ENCODE measurements around the gene EED.

The EED gene

GRCh38 chr11:86230179-86230804, 14.3 kb upstream of the EED start:
- H3K4me2 ChIP-seq (ENCODE audit: low read length), result peak overlapping the region; percentile 45

GRCh38 chr11:86230921-86231434, 13.6 kb upstream of the EED start:
- Histone ChIP-seq H2AFZ (ENCODE audit: low read depth, low read length) (no peak overlapping the region), H3K4me1 (ENCODE audit: low read length) (peaks cover 16% of the 10 kb centered on the region), H3K27ac (ENCODE audit: low read length) (no peak overlapping the region), H3K9ac (ENCODE audit: low read length) (no peak overlapping the region), H3K27me3 (ENCODE audit: low read depth, low read length) (no peaks in the 10 kb centered on the region), H3K79me2 (ENCODE audit: low read length) (no peaks in the 10 kb centered on the region), H3K9me3 (ENCODE audit: insufficient read depth, low read length) (no peaks in the 10 kb centered on the region), H4K20me1 (ENCODE audit: insufficient read depth, low read length) (no peaks in the 10 kb centered on the region), H3K36me3 (replicated peaks; ENCODE audit: low read depth, low read length) (no peaks in the 10 kb centered on the region), H3K4me3 (ENCODE audit: low read length) (peak overlapping the region; percentile 3; the same call in 1 of the 2 replicates), H3K4me2 (ENCODE audit: low read length) (peak overlapping the region; percentile 45)
- TF ChIP-seq EZH2phosphoT487 (IDR thresholded peaks at IDR 0.05; ENCODE audit: low read depth) (no peak), CTCF (IDR thresholded peaks at IDR 0.05; ENCODE audit: low read depth, low read length) (no peak)

More at GRCh38 chr11:86230179-86230804, 14.3 kb upstream of the EED start:
- no peak overlapping the region for H2AFZ ChIP-seq (ENCODE audit: low read depth, low read length)
- no peaks in the 10 kb centered on the region for H4K20me1 ChIP-seq (ENCODE audit: insufficient read depth, low read length)
- TF ChIP-seq CTCF (IDR thresholded peaks at IDR 0.05; ENCODE audit: low read depth, low read length) (no peak), EZH2phosphoT487 (IDR thresholded peaks at IDR 0.05; ENCODE audit: low read depth) (no peak)
- H3K36me3 ChIP-seq (replicated peaks; ENCODE audit: low read depth, low read length), result no peaks in the 10 kb centered on the region
- H3K27ac ChIP-seq (ENCODE audit: low read length), result no peak overlapping the region
- 0 out of 2 replicates have a peak overlapping the region, but pooled peaks have one; percentile 3 for H3K4me3 ChIP-seq (ENCODE audit: low read length)
- H3K9me3 ChIP-seq (ENCODE audit: insufficient read depth, low read length), result no peaks in the 10 kb centered on the region
- H3K27me3 ChIP-seq (ENCODE audit: low read depth, low read length), result no peaks in the 10 kb centered on the region
- H3K79me2 ChIP-seq (ENCODE audit: low read length), result no peaks in the 10 kb centered on the region
- H3K4me1 ChIP-seq (ENCODE audit: low read length), result peaks cover 16% of the 10 kb centered on the region
- H3K9ac ChIP-seq (ENCODE audit: low read length), result no peak overlapping the region

- no peak overlapping the region for H3K4me3 ChIP-seq (ENCODE audit: low read length)
- H2AFZ ChIP-seq (ENCODE audit: low read depth, low read length), result no peak overlapping the region
- no peak overlapping the region for H3K9ac ChIP-seq (ENCODE audit: low read length)
- no peaks in the 10 kb centered on the region for H3K36me3 ChIP-seq (replicated peaks; ENCODE audit: low read depth, low read length)
- no peaks in the 10 kb centered on the region for H3K27me3 ChIP-seq (ENCODE audit: low read depth, low read length)
- TF ChIP-seq EZH2phosphoT487 (IDR thresholded peaks at IDR 0.05; ENCODE audit: low read depth) (no peak), CTCF (IDR thresholded peaks at IDR 0.05; ENCODE audit: low read depth, low read length) (no peak)
- no peak overlapping the region for H3K27ac ChIP-seq (ENCODE audit: low read length)
- peaks cover 16% of the 10 kb centered on the region for H3K4me1 ChIP-seq (ENCODE audit: low read length)
- H3K79me2 ChIP-seq (ENCODE audit: low read length), result no peaks in the 10 kb centered on the region
- H4K20me1 ChIP-seq (ENCODE audit: insufficient read depth, low read length), result no peaks in the 10 kb centered on the region
- no peak overlapping the region for H3K4me2 ChIP-seq (ENCODE audit: low read length)
- H3K9me3 ChIP-seq (ENCODE audit: insufficient read depth, low read length), result no peaks in the 10 kb centered on the region
Measured at GRCh38 chr11:86232556-86232955, 12.0 kb upstream of the EED start.

GRCh38 chr11:86234831-86235461, 9.6 kb upstream of the EED start:
- Histone ChIP-seq H3K27me3 (ENCODE audit: low read depth, low read length) (no peaks in the 10 kb centered on the region), H4K20me1 (ENCODE audit: insufficient read depth, low read length) (no peaks in the 10 kb centered on the region), H3K4me3 (ENCODE audit: low read length) (no peak overlapping the region), H3K4me1 (ENCODE audit: low read length) (peaks cover 15% of the 10 kb centered on the region), H3K9ac (ENCODE audit: low read length) (no peak overlapping the region), H2AFZ (ENCODE audit: low read depth, low read length) (no peak overlapping the region), H3K4me2 (ENCODE audit: low read length) (no peak overlapping the region), H3K79me2 (ENCODE audit: low read length) (no peaks in the 10 kb centered on the region), H3K36me3 (replicated peaks; ENCODE audit: low read depth, low read length) (no peaks in the 10 kb centered on the region), H3K27ac (ENCODE audit: low read length) (no peak overlapping the region), H3K9me3 (ENCODE audit: insufficient read depth, low read length) (no peaks in the 10 kb centered on the region)
- TF ChIP-seq EZH2phosphoT487 (IDR thresholded peaks at IDR 0.05; ENCODE audit: low read depth), result no peak
- no peak for TF ChIP-seq CTCF (IDR thresholded peaks at IDR 0.05; ENCODE audit: low read depth, low read length)

Data from OCI-LY3 (cell line).